Lower leg skin (tissue), 4 donors: ENCODE measurements around the gene KCNJ2. TPM values are rescaled to one million over a fixed set of nuclear protein-coding genes. Genes with fewer than 3 reads are reported as not detected.

Experiments
- DNase-seq, 2 donors: peaks; one replicate each; pipeline ENCODE4 v3.0.0-alpha.2; 2019; ENCODE audit warnings: low spot score in 2 of 2
- H3K4me3 ChIP-seq: fragments of 200-600 bp; sonication (generic); 2 replicates; pipeline ENCODE4 v1.5.1; 2017; ENCODE audit warnings: mild to moderate bottlenecking, low read depth; ENCODE audit not compliant: poor library complexity, severe bottlenecking
- POLR2A ChIP-seq, 2 donors: fragments of 450-650 bp; IDR thresholded peaks; one replicate each; pipeline ENCODE4 v1.6.1; 2016 to 2017; ENCODE audit warnings: antibody characterized with exemption in 2 of 2, mild to moderate bottlenecking in 1 of 2, moderate library complexity in 1 of 2
- WGBS, 2 donors: methylation state at CpG; one replicate each; pipeline ENCODE4 v1.1.5; 2018; 5-methylcytosine and 5-hydroxymethylcytosine counted together
- intact Hi-C: fragments of 100-400 bp; cut with DNase I; formaldehyde crosslinking; loops from one replicate; pipeline ENCODE4 v1.15.0; 2023; ENCODE audit warnings: low total_unique reads
- total RNA-seq, 4 donors: library from RNA; depleted of rRNA; stranded (reverse); fragments of >200 nt; gene quantifications; one replicate each; pipeline ENCODE4 v1.1.0, GENCODE V29; 2016
- TF ChIP-seq, protein P1 (sequence below), 3 donors: fragments of 450-650 bp; IDR thresholded peaks; one replicate each; pipeline ENCODE4 v1.5.1; 2016; ENCODE audit warnings: antibody characterized with exemption in 3 of 3, mild to moderate bottlenecking in 3 of 3, moderate library complexity in 2 of 3

KCNJ2 gene
- total RNA-seq, 4 donors from 2014 or later = 5.6 to 11.4 (median 9.7) TPM

DNA sequence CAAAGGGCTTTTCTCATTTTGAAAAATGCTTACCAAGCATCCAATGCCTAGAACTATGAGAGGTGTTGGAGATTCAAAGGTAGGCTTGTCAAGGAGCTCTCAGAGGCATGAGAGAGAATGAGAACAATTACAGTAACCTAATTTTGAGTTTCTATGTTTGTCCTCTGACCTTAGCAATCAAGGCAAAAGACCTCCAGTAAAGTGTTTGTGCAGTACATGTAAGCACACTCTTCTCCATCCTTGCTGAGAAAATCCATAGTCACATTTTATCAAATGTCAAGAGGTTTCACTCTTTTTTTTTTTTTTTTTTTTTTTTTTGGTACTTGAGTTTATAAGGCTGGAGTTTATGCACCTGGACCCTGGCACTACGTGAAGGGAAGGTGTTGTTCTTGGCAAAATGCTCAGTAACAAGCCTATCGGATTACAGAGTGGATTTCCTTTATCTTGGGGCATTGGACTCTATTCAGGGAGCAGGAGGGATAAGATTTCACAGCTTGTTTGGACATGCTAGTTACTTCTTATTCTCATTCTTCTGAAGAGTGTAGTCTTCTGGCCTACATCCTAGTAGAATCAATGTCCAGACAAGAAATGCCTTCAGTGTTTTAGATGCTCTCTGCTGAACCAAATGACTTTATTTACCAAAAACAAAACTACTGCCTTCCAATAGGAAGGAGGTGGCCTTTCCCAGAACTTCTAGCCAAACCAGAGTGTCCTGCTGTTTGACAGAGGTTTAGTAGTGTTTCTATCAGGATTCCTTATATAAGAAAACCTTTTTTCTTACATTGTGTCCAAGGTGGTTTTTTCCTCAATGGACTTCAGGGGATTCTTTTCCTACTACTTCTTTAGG, 21.9 kb downstream of the KCNJ2 start:
- no peak overlapping the region for H3K4me3 ChIP-seq
- intact Hi-C loops = no loop called here
- TF ChIP-seq, protein P1, sequence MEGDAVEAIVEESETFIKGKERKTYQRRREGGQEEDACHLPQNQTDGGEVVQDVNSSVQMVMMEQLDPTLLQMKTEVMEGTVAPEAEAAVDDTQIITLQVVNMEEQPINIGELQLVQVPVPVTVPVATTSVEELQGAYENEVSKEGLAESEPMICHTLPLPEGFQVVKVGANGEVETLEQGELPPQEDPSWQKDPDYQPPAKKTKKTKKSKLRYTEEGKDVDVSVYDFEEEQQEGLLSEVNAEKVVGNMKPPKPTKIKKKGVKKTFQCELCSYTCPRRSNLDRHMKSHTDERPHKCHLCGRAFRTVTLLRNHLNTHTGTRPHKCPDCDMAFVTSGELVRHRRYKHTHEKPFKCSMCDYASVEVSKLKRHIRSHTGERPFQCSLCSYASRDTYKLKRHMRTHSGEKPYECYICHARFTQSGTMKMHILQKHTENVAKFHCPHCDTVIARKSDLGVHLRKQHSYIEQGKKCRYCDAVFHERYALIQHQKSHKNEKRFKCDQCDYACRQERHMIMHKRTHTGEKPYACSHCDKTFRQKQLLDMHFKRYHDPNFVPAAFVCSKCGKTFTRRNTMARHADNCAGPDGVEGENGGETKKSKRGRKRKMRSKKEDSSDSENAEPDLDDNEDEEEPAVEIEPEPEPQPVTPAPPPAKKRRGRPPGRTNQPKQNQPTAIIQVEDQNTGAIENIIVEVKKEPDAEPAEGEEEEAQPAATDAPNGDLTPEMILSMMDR (IDR thresholded peaks at IDR 0.05) = no peak
- no peak for TF ChIP-seq POLR2A (IDR thresholded peaks at IDR 0.05)
- DNase-seq = no peak
- 38 to 49% methylated on average over 2 of the region's 2 CpGs for WGBS, 2 donors

DNA sequence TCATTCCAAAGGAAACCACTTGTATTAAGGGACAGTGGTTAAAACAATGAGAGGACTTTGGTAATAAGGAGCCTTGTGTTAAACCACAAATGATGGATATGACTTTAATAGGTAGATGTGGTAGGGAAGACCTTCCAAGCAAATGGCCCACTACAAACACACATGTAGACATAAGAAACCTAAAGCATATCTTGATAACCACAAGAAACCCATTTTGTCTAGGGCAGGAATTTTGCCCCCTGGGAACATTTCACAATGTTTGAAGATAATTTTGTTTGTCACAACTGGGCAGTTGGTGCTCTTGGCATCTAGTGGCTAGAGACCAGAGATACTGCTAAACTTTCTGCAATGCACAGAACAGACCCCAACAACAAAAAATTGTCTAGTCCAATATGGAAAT, 25.8 kb downstream of the KCNJ2 start:
- DNase-seq = no peak
- TF ChIP-seq, protein P1 (IDR thresholded peaks at IDR 0.05) = no peak
- TF ChIP-seq POLR2A (IDR thresholded peaks at IDR 0.05) = no peak
- intact Hi-C loops = no loop called here
- no peak overlapping the region for H3K4me3 ChIP-seq

DNA sequence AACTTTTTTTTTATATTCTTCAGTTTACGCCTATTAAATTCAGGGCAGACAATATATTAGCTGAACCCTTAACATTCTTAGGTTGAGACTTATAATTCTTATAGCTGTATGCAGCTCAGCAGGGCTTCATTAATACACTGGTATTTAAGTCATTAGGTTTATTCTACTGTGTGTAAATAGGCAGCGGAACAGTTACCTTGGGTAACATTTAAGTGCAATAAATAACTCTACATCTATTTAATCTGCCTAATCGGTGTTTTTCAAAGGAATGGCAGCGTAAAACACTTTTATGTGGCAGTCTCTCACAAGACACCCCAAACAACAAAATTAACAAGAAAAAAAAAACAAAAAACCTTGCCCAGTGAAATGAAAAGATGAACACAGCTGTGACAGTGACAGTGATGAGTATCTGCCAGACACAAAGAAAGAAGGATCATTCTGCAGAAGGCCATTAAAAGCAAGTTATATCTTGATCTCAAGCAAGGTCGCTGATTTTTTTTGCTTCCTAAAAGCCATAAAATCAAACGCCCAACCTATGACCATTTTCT, 32.6 kb downstream of the KCNJ2 start:
- TF ChIP-seq, protein P1 (IDR thresholded peaks at IDR 0.05) = no peak
- TF ChIP-seq POLR2A (IDR thresholded peaks at IDR 0.05) = no peak
- DNase-seq = no peak
- intact Hi-C loops = no loop called here
- no peak overlapping the region for H3K4me3 ChIP-seq
- 63 to 69% methylated on average over 6 of the region's 6 CpGs for WGBS, 2 donors

DNA sequence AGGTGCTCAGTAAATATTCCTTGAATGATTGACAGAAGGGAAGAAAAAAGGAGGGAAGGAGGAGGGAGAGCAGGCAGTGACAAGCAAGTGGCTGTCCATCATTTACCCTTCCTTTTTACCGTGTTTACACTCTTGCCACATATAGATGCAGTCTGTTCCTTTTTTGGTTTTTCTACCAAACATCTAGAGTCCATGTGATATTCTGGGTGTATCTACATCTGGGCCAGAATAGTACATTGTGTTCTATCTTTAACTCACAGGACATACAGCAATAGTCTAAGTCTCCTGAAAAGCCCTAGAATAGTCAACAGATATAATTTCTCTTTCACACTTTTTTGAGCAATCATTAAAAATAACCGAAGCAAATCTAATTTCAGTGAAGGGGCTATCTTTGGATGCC, 33.5 kb downstream of the KCNJ2 start:
- TF ChIP-seq POLR2A (IDR thresholded peaks at IDR 0.05) = no peak
- TF ChIP-seq, protein P1 (IDR thresholded peaks at IDR 0.05) = no peak
- H3K4me3 ChIP-seq = no peak overlapping the region
- DNase-seq = no peak
- intact Hi-C loops = no loop called here
- WGBS, 2 donors = 62 to 70% methylated on average over 2 of the region's 2 CpGs

DNA sequence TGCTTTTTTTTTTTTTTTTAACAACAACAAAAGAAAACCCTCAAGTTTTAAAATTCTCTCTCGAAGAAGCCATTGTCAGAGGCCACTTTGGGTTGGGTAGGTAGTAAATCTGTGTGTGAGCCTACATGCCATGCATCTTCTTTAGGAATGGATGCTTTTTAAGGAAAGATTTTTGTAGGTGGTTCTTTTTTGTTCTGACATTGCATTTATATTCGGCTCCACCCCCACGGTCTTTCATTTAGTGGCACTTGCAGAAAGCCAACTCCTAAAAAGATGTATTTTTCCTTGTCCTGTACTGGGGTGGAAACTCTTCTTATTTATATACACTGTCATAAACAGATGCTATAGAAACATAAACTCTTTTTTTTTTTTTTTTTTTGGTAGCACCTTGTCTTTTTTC, 35.1 kb downstream of the KCNJ2 start:
- intact Hi-C loops = no loop called here
- DNase-seq = no peak
- no peak for TF ChIP-seq POLR2A (IDR thresholded peaks at IDR 0.05)
- TF ChIP-seq, protein P1 (IDR thresholded peaks at IDR 0.05) = no peak
- WGBS, 2 donors = 69 to 76% methylated on average over 3 of the region's 3 CpGs
- H3K4me3 ChIP-seq = no peak overlapping the region
